ENCODE measurements around the gene SNCA.

SNCA gene

GRCh38 chr4:89684536-89684935 lies 152.4 kb downstream of the SNCA start:
- Histone ChIP-seq H3K79me2 (ENCODE audit: insufficient read depth, low read length) (no peaks in the 10 kb centered on the region), H3K9me2 (ENCODE audit: low read depth, low read length) (no peaks in the 10 kb centered on the region), H3K4me2 (ENCODE audit: low read length) (no peak overlapping the region), H4K20me1 (ENCODE audit: insufficient read depth, low read length) (no peaks in the 10 kb centered on the region), H3K4me3 (ENCODE audit: low read depth, low read length, poor library complexity, severe bottlenecking) (no peak overlapping the region), H3K27ac (ENCODE audit: low read depth, low read length, poor library complexity, severe bottlenecking) (no peak overlapping the region), H2AFZ (ENCODE audit: low read length) (no peak overlapping the region), H3K9me3 (ENCODE audit: low read length) (no peaks in the 10 kb centered on the region), H3K9ac (ENCODE audit: low read length) (no peak overlapping the region), H3K27me3 (ENCODE audit: insufficient read depth, low read length) (no peaks in the 10 kb centered on the region), H3K4me1 (ENCODE audit: insufficient read depth, low read length, severe bottlenecking) (no peaks in the 10 kb centered on the region), H3K36me3 (ENCODE audit: insufficient read depth, low read length) (no peaks in the 10 kb centered on the region), H3F3A (ENCODE audit: insufficient read depth, low read length) (no peaks in the 10 kb centered on the region)
- TF ChIP-seq CTCF (IDR thresholded peaks at IDR 0.05; ENCODE audit: low read length), result no peak
- TF ChIP-seq EZH2 (IDR thresholded peaks at IDR 0.05; ENCODE audit: borderline replicate concordance, low read length), result no peak

GRCh38 chr4:89682808-89683207 lies 154.2 kb downstream of the SNCA start:
- Histone ChIP-seq H2AFZ (ENCODE audit: low read length) (no peak overlapping the region), H3K27me3 (ENCODE audit: insufficient read depth, low read length) (no peaks in the 10 kb centered on the region), H3K27ac (ENCODE audit: low read depth, low read length, poor library complexity, severe bottlenecking) (no peak overlapping the region), H4K20me1 (ENCODE audit: insufficient read depth, low read length) (no peaks in the 10 kb centered on the region), H3F3A (ENCODE audit: insufficient read depth, low read length) (no peaks in the 10 kb centered on the region), H3K36me3 (ENCODE audit: insufficient read depth, low read length) (no peaks in the 10 kb centered on the region), H3K9me3 (ENCODE audit: low read length) (no peaks in the 10 kb centered on the region), H3K4me2 (ENCODE audit: low read length) (no peak overlapping the region), H3K9me2 (ENCODE audit: low read depth, low read length) (no peaks in the 10 kb centered on the region), H3K79me2 (ENCODE audit: insufficient read depth, low read length) (no peaks in the 10 kb centered on the region), H3K9ac (ENCODE audit: low read length) (no peak overlapping the region), H3K4me3 (ENCODE audit: low read depth, low read length, poor library complexity, severe bottlenecking) (no peak overlapping the region), H3K4me1 (ENCODE audit: insufficient read depth, low read length, severe bottlenecking) (no peaks in the 10 kb centered on the region)
- no peak for TF ChIP-seq EZH2 (IDR thresholded peaks at IDR 0.05; ENCODE audit: borderline replicate concordance, low read length)
- TF ChIP-seq CTCF (IDR thresholded peaks at IDR 0.05; ENCODE audit: low read length), result no peak

GRCh38 chr4:89681671-89682070 lies 155.3 kb downstream of the SNCA start:
- Histone ChIP-seq H4K20me1 (ENCODE audit: insufficient read depth, low read length) (no peaks in the 10 kb centered on the region), H3K36me3 (ENCODE audit: insufficient read depth, low read length) (no peaks in the 10 kb centered on the region), H2AFZ (ENCODE audit: low read length) (no peak overlapping the region), H3K4me2 (ENCODE audit: low read length) (no peak overlapping the region), H3K27ac (ENCODE audit: low read depth, low read length, poor library complexity, severe bottlenecking) (no peak overlapping the region), H3F3A (ENCODE audit: insufficient read depth, low read length) (no peaks in the 10 kb centered on the region), H3K27me3 (ENCODE audit: insufficient read depth, low read length) (no peaks in the 10 kb centered on the region), H3K4me1 (ENCODE audit: insufficient read depth, low read length, severe bottlenecking) (no peaks in the 10 kb centered on the region), H3K9me3 (ENCODE audit: low read length) (no peaks in the 10 kb centered on the region), H3K79me2 (ENCODE audit: insufficient read depth, low read length) (no peaks in the 10 kb centered on the region), H3K4me3 (ENCODE audit: low read depth, low read length, poor library complexity, severe bottlenecking) (no peak overlapping the region), H3K9me2 (ENCODE audit: low read depth, low read length) (no peaks in the 10 kb centered on the region), H3K9ac (ENCODE audit: low read length) (no peak overlapping the region)
- TF ChIP-seq EZH2 (IDR thresholded peaks at IDR 0.05; ENCODE audit: borderline replicate concordance, low read length) (no peak), CTCF (IDR thresholded peaks at IDR 0.05; ENCODE audit: low read length) (no peak)
